ENCODE measurements around the gene NDC1.
"Not testable (repeated sequence)": the region's sequence is repeated elsewhere in the genome, so short reads cannot be mapped to it uniquely, and the experiment has no call there.

Gene NDC1
- 15.3 to 24.6 reads per million in 2 donors for total RNA-seq

- DNase-seq, result peak; percentile 74 to 97 (median 85)
These were observed at the start of gene NDC1 for GRCh38 chr1:53837924-53838653. Gene NDC1, minus strand, starts transcription at chr1:53838296. Its CDS starts 35 bp downstream, at chr1:53838261.

GRCh38 chr1:53883600-53883999 lies 45.5 kb upstream of the NDC1 start:
- not testable (repeated sequence) for DNase-seq

GRCh38 chr1:53881853-53882252 lies 43.8 kb upstream of the NDC1 start:
- not testable (repeated sequence) for DNase-seq

- DNase-seq, result peak in 1 of 5 experiments; percentile 58
These were observed 40.5 kb upstream of the NDC1 start for GRCh38 chr1:53878492-53879105.

GRCh38 chr1:53875150-53875549 lies 37.1 kb upstream of the NDC1 start:
- DNase-seq, result not testable (repeated sequence)

GRCh38 chr1:53871773-53872484 lies 33.8 kb upstream of the NDC1 start:
- DNase-seq, result no peak

GRCh38 chr1:53871221-53871620 lies 33.1 kb upstream of the NDC1 start:
- DNase-seq, result no peak

GRCh38 chr1:53869454-53870117 lies 31.5 kb upstream of the NDC1 start:
- DNase-seq, result no peak

GRCh38 chr1:53868565-53868964 lies 30.5 kb upstream of the NDC1 start:
- no peak for DNase-seq

- DNase-seq, result no peak
These were observed 24.4 kb upstream of the NDC1 start for GRCh38 chr1:53862507-53862906.

- DNase-seq, result peak in 4 of 5 experiments; percentile 14 to 60 (median 22)
These were observed 22.9 kb upstream of the NDC1 start for GRCh38 chr1:53860967-53861411.

GRCh38 chr1:53851571-53852285 lies 13.6 kb upstream of the NDC1 start:
- DNase-seq, result no peak

GRCh38 chr1:53850082-53850673 lies 12.1 kb upstream of the NDC1 start:
- no peak for DNase-seq

- DNase-seq, result no peak
These were observed 9.9 kb upstream of the NDC1 start for GRCh38 chr1:53847980-53848379.

- DNase-seq, result no peak
These were observed 4.3 kb upstream of the NDC1 start for GRCh38 chr1:53842347-53842746.

GRCh38 chr1:53838654-53838974 lies 518 bp upstream of the NDC1 start:
- no peak for DNase-seq

GRCh38 chr1:53837646-53837923 lies 511 bp downstream of the NDC1 start:
- no peak for DNase-seq

GRCh38 chr1:53835491-53835890 lies 2.6 kb downstream of the NDC1 start:
- DNase-seq, result peak in 1 of 5 experiments; percentile 15

- no peak for DNase-seq
These were observed 3.3 kb downstream of the NDC1 start for GRCh38 chr1:53834776-53835175.

GRCh38 chr1:53833393-53833792 lies 4.7 kb downstream of the NDC1 start:
- no peak for DNase-seq

GRCh38 chr1:53826367-53826766 lies 11.7 kb downstream of the NDC1 start:
- no peak for DNase-seq

GRCh38 chr1:53825306-53825705 lies 12.8 kb downstream of the NDC1 start:
- no peak for DNase-seq

Measured in T-helper 2 cell (primary cell).